ENCODE results near the gene AGBL5.

The AGBL5 gene

GRCh38 chr2:27050996-27051901 lies at the start of gene AGBL5:
AGBL5 (plus strand) TSS chr2:27051668; CDS start chr2:27052959, 1,291 bp downstream.
- Mint-ChIP-seq H3K27ac (peak within 1 kb of the TSS; percentile 100), H3K9me3 (peaks cover 1 to 7% of the 10 kb centered on the region in 2 donors), H3K36me3 (peaks cover 24 to 41% of the 10 kb centered on the region in 2 donors), H3K4me1 (peaks cover 25 to 42% of the 10 kb centered on the region in 2 donors), H3K27me3 (peaks cover 9 to 12% of the 10 kb centered on the region in 2 donors), H3K4me3 (peak within 1 kb of the TSS; percentile 91 to 94)
- peak; percentile 98 for DNase-seq
- peak; percentile 78 to 83 for ATAC-seq (replicated peaks)

GRCh38 chr2:27001950-27002349 lies 49.5 kb upstream of the AGBL5 start:
- peaks cover 4 to 8% of the 10 kb centered on the region in 2 donors for H3K4me1 Mint-ChIP-seq
- DNase-seq (no peak), ATAC-seq (replicated peaks) (no peak)
- H3K36me3 Mint-ChIP-seq, result no peaks in the 10 kb centered on the region
- no peak overlapping the region for H3K4me3 Mint-ChIP-seq
- H3K27ac Mint-ChIP-seq, result no peak overlapping the region
- H3K9me3 Mint-ChIP-seq, result no peaks in the 10 kb centered on the region
- peaks cover 9 to 33% of the 10 kb centered on the region in 2 donors for H3K27me3 Mint-ChIP-seq

- Mint-ChIP-seq H3K27ac (no peak overlapping the region), H3K4me3 (no peak overlapping the region), H3K36me3 (no peaks in the 10 kb centered on the region), H3K4me1 (peaks cover 4 to 8% of the 10 kb centered on the region in 2 donors), H3K9me3 (no peaks in the 10 kb centered on the region), H3K27me3 (peaks cover 9 to 33% of the 10 kb centered on the region in 2 donors)
- ATAC-seq (replicated peaks) (no peak), DNase-seq (no peak)
Observed at GRCh38 chr2:27003007-27003406, 48.5 kb upstream of the AGBL5 start.

GRCh38 chr2:27003857-27004256 lies 47.6 kb upstream of the AGBL5 start:
- Mint-ChIP-seq H3K4me1 (peaks cover 4 to 8% of the 10 kb centered on the region in 2 donors), H3K4me3 (no peak overlapping the region), H3K9me3 (no peaks in the 10 kb centered on the region), H3K27ac (no peak overlapping the region), H3K36me3 (no peaks in the 10 kb centered on the region), H3K27me3 (peaks cover 9 to 35% of the 10 kb centered on the region in 2 donors)
- DNase-seq (no peak), ATAC-seq (replicated peaks) (peak; percentile 67 to 78)

GRCh38 chr2:27006602-27007415 lies 44.7 kb upstream of the AGBL5 start:
- Mint-ChIP-seq H3K4me1 (peaks cover 2 to 8% of the 10 kb centered on the region in 2 donors), H3K27me3 (peaks cover 12 to 28% of the 10 kb centered on the region in 2 donors), H3K36me3 (no peaks in the 10 kb centered on the region), H3K9me3 (no peaks in the 10 kb centered on the region), H3K27ac (no peak overlapping the region), H3K4me3 (no peak overlapping the region)
- no peak for ATAC-seq (replicated peaks)
- no peak for DNase-seq

GRCh38 chr2:27007416-27008374 lies 43.8 kb upstream of the AGBL5 start:
- ATAC-seq (replicated peaks) (no peak), DNase-seq (no peak)
- H3K4me3 Mint-ChIP-seq, result no peak overlapping the region
- no peaks in the 10 kb centered on the region for H3K9me3 Mint-ChIP-seq
- H3K27me3 Mint-ChIP-seq, result peaks cover 12 to 33% of the 10 kb centered on the region in 2 donors
- H3K4me1 Mint-ChIP-seq, result peaks cover 2 to 8% of the 10 kb centered on the region in 2 donors
- H3K36me3 Mint-ChIP-seq, result peaks cover 0 to 1% of the 10 kb centered on the region in 2 donors
- no peak overlapping the region for H3K27ac Mint-ChIP-seq

- Mint-ChIP-seq H3K36me3 (peaks cover 0 to 1% of the 10 kb centered on the region in 2 donors), H3K27me3 (peaks cover 10 to 31% of the 10 kb centered on the region in 2 donors), H3K4me3 (no peak overlapping the region), H3K27ac (no peak overlapping the region), H3K4me1 (peaks cover 2 to 5% of the 10 kb centered on the region in 2 donors), H3K9me3 (no peaks in the 10 kb centered on the region)
- ATAC-seq (replicated peaks), result no peak
- no peak for DNase-seq
Observed at GRCh38 chr2:27008678-27009077, 42.8 kb upstream of the AGBL5 start.

- Mint-ChIP-seq H3K27me3 (peaks cover 8 to 28% of the 10 kb centered on the region in 2 donors), H3K9me3 (no peaks in the 10 kb centered on the region), H3K27ac (no peak overlapping the region), H3K4me3 (no peak overlapping the region), H3K36me3 (peaks cover 0 to 1% of the 10 kb centered on the region in 2 donors), H3K4me1 (peaks cover 0 to under 1% of the 10 kb centered on the region in 2 donors)
- no peak for DNase-seq
- ATAC-seq (replicated peaks), result no peak
Observed at GRCh38 chr2:27009083-27009482, 42.4 kb upstream of the AGBL5 start.

GRCh38 chr2:27009716-27010115 lies 41.8 kb upstream of the AGBL5 start:
- H3K27me3 Mint-ChIP-seq, result peaks cover 8 to 28% of the 10 kb centered on the region in 2 donors
- H3K4me3 Mint-ChIP-seq, result no peak overlapping the region
- H3K27ac Mint-ChIP-seq, result no peak overlapping the region
- ATAC-seq (replicated peaks) (no peak), DNase-seq (no peak)
- no peaks in the 10 kb centered on the region for H3K9me3 Mint-ChIP-seq
- no peaks in the 10 kb centered on the region for H3K4me1 Mint-ChIP-seq
- peaks cover 0 to 1% of the 10 kb centered on the region in 2 donors for H3K36me3 Mint-ChIP-seq

- H3K27ac Mint-ChIP-seq, result no peak overlapping the region
- H3K9me3 Mint-ChIP-seq, result no peaks in the 10 kb centered on the region
- H3K36me3 Mint-ChIP-seq, result peaks cover 0 to 1% of the 10 kb centered on the region in 2 donors
- ATAC-seq (replicated peaks) (no peak), DNase-seq (no peak)
- H3K4me3 Mint-ChIP-seq, result no peak overlapping the region
- peaks cover 7 to 28% of the 10 kb centered on the region in 2 donors for H3K27me3 Mint-ChIP-seq
- no peaks in the 10 kb centered on the region for H3K4me1 Mint-ChIP-seq
Observed at GRCh38 chr2:27010139-27010538, 41.3 kb upstream of the AGBL5 start.

- peaks cover 0 to 5% of the 10 kb centered on the region in 2 donors for H3K4me1 Mint-ChIP-seq
Observed at GRCh38 chr2:27013738-27014137, 37.7 kb upstream of the AGBL5 start.

GRCh38 chr2:27014771-27015433 lies 36.6 kb upstream of the AGBL5 start:
- DNase-seq, result no peak
- Mint-ChIP-seq H3K36me3 (peaks cover 0 to 1% of the 10 kb centered on the region in 2 donors), H3K27me3 (peaks cover 0 to 8% of the 10 kb centered on the region in 2 donors)

More at GRCh38 chr2:27013738-27014137, 37.7 kb upstream of the AGBL5 start:
- H3K27me3 Mint-ChIP-seq, result peaks cover 4 to 9% of the 10 kb centered on the region in 2 donors
- peaks cover 0 to 1% of the 10 kb centered on the region in 2 donors for H3K36me3 Mint-ChIP-seq
- DNase-seq (no peak), ATAC-seq (replicated peaks) (no peak)
- no peak overlapping the region for H3K4me3 Mint-ChIP-seq
- no peak overlapping the region for H3K27ac Mint-ChIP-seq
- no peaks in the 10 kb centered on the region for H3K9me3 Mint-ChIP-seq

GRCh38 chr2:27016801-27017325 lies 34.6 kb upstream of the AGBL5 start:
- ATAC-seq (replicated peaks) (peak; percentile 67 to 74), DNase-seq (no peak)
- peaks cover 0 to 8% of the 10 kb centered on the region in 2 donors for H3K27me3 Mint-ChIP-seq
- H3K27ac Mint-ChIP-seq, result no peak overlapping the region
- no peak overlapping the region for H3K4me3 Mint-ChIP-seq
- no peaks in the 10 kb centered on the region for H3K9me3 Mint-ChIP-seq
- peaks cover 0 to 5% of the 10 kb centered on the region in 2 donors for H3K4me1 Mint-ChIP-seq
- H3K36me3 Mint-ChIP-seq, result peaks cover 0 to 1% of the 10 kb centered on the region in 2 donors

More at GRCh38 chr2:27014771-27015433, 36.6 kb upstream of the AGBL5 start:
- Mint-ChIP-seq H3K4me3 (no peak overlapping the region), H3K4me1 (peaks cover 0 to 5% of the 10 kb centered on the region in 2 donors), H3K9me3 (no peaks in the 10 kb centered on the region), H3K27ac (no peak overlapping the region)
- ATAC-seq (replicated peaks), result no peak

Data from stimulated activated naive B cell treated with anti-CD40 and anti-IgM and Interleukin-4, amounts not matched to agents 10 μg/mL and 1 μg/mL and 100 μg/mL, for 72 hours (primary cell).